Right cardiac atrium (tissue), 5 donors: ENCODE results near the gene ASMTL. TPM values are rescaled to one million over a fixed set of nuclear protein-coding genes. Genes with fewer than 3 reads are reported as not detected.
"Not testable (repeated sequence)": the region's sequence is repeated elsewhere in the genome, so short reads cannot be mapped to it uniquely, and the experiment has no call there.

ENCODE experiments used
- ATAC-seq, 2 donors: fragments of 200-7000 bp; cut with Tn5 transposase; one replicate each; pipeline versions ENCODE4 v1.8.0 to v1.9.1; 2020; ENCODE audit warnings: moderate library complexity in 2 of 2, mild to moderate bottlenecking in 1 of 2
- DNase-seq, 3 donors: peaks; one replicate each; pipeline ENCODE4 v3.0.0-alpha.2; 2020
- H3K27ac ChIP-seq: one replicate; pipeline ENCODE4 v1.5.1; 2013; ENCODE audit warnings: mild to moderate bottlenecking, low read length, control low read depth, moderate library complexity
- H3K27me3 ChIP-seq: one replicate; pipeline ENCODE4 v1.6.1; 2013; ENCODE audit not compliant: control insufficient read depth, insufficient read depth
- H3K4me1 ChIP-seq: one replicate; pipeline ENCODE4 v1.6.1; 2013; ENCODE audit warnings: low read length; ENCODE audit not compliant: control insufficient read depth, insufficient read depth
- H3K4me3 ChIP-seq: one replicate; pipeline ENCODE4 v1.5.1; 2013; ENCODE audit warnings: low read length, control low read depth
- H3K9me3 ChIP-seq: one replicate; pipeline ENCODE4 v1.6.1; 2013; ENCODE audit warnings: low read length; ENCODE audit not compliant: control insufficient read depth
- WGBS: extraction: QIAGEN DNeasy Blood & Tissue Kit; methylation state at CpG from one replicate; pipeline ENCODE4 v1.1.7; 2013; 5-methylcytosine and 5-hydroxymethylcytosine counted together
- intact Hi-C, 4 donors: fragments of 100-400 bp; cut with DNase I; formaldehyde crosslinking; loops; one replicate each; pipeline versions ENCODE4 v1.11.0 to v1.14.0; 2022 to 2023
- polyA plus RNA-seq: library from polyadenylated mRNA; stranded (reverse); fragments of 200-250 nt; gene quantifications from one replicate; pipeline ENCODE4 v1.2.3, GENCODE V29; 2013
- total RNA-seq, 4 donors: library from RNA; stranded (reverse); fragmentation: NEBNext Ultra II Directional; extraction: Animal tissue kit (Norgen Biotek cat#: 25700); gene quantifications; one replicate each; pipeline ENCODE4 v1.2.1, GENCODE V29; 2021
- donor health status: healthy with polysubstance abuse.
- donor health status: DM: no; HTN: yes; CAD: no.
- donor health status: DM: no; HTN: no; CAD: no.
- donor health status: DM: no; HTN: yes; CAD: no; lungs with severe emphysema.
- donor health status: DM: yes; HTN: yes; CAD: no.

Gene ASMTL
- total and polyA plus RNA-seq, 5 donors, result 27.7 to 34.4 (median 34.1) TPM

DNA sequence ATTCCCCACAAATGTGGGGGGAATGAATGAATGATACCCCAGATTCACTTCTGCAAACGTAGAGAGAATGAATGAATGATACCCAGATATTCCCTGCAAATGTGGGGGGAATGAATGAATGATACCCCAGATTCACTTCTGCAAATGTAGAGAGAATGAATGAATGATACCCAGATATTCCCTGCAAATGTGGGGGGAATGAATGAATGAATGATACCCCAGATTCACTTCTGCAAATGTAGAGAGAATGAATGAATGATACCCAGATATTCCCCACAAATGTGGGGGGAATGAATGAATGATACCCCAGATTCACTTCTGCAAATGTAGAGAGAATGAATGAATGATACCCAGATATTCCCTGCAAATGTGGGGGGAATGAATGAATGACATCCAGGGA, 38.0 kb upstream of the ASMTL start:
- H3K9me3 ChIP-seq, H3K4me1 ChIP-seq, DNase-seq, H3K4me3 ChIP-seq, intact Hi-C loops, H3K27ac ChIP-seq, H3K27me3 ChIP-seq, ATAC-seq: not testable (repeated sequence)
- 95% methylated on average over 1 of the region's 1 CpG for WGBS

DNA sequence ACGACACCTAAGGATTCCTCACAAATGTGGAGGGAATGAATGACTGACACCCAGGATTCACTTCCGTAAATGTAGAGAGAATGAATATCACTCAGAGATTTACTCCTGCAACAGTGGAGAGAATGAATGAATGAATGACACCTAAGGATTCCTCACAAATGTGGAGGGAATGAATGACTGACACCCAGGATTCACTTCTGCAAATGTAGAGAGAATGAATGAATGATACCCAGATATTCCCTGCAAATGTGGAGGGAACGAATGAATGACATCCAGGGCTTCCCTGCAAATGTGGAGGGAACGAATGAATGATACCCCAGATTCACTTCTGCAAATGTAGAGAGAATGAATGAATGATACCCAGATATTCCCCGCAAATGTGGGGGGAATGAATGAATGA, 36.6 kb upstream of the ASMTL start:
- DNase-seq, result not testable (repeated sequence)
- 76% methylated on average over 5 of the region's 5 CpGs for WGBS

DNA sequence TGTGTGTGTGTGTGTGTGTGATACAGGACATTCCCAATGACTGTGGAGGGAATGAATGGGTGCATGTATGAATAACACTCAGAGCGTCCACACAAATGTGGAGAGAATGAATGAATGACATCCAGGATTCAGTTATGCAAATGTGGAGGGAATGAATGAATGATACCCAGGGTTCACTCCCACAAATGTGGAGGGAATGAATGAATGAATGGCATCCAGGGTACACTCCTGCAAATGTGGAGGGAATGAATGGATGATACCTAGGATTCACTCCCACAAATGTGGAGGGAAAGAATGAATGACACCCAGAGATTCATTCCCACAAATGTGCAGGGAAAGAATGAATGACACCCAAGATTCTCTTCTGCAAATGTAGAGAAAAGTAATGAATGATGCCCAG, 36.0 kb upstream of the ASMTL start:
- ATAC-seq (no peak), DNase-seq (no peak)
- Histone ChIP-seq H3K27me3 (no peaks in the 10 kb centered on the region), H3K4me1 (no peaks in the 10 kb centered on the region), H3K9me3 (no peaks in the 10 kb centered on the region), H3K27ac (no peak overlapping the region), H3K4me3 (no peak overlapping the region)
- intact Hi-C loops, result no loop called here
- WGBS, result 98% methylated on average over 1 of the region's 1 CpG

More for the DNA sequence above, 36.6 kb upstream of the ASMTL start:
- H3K9me3 ChIP-seq, intact Hi-C loops, ATAC-seq, H3K27me3 ChIP-seq, H3K27ac ChIP-seq, H3K4me1 ChIP-seq, H3K4me3 ChIP-seq: not testable (repeated sequence)

DNA sequence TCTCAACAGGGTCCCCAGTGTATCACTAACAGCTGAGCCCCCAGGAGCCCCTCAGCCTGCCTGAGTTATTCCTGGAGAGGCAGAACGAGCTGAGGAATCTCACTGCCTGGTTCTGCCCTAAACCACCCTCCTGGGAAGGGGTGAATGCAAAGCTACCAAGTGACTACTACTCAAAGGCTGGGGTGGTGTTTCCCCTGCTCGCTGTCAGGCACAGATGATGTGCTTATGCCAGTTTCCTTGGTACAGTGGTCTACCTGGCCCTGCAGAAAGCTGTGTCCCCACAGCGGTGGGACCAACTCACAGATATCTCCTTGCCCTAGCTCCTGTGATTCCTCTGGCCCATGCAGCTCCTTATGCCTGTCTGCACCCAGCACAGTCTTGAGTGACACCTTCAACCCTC, 35.4 kb upstream of the ASMTL start:
- intact Hi-C loops, result no loop called here

DNA sequence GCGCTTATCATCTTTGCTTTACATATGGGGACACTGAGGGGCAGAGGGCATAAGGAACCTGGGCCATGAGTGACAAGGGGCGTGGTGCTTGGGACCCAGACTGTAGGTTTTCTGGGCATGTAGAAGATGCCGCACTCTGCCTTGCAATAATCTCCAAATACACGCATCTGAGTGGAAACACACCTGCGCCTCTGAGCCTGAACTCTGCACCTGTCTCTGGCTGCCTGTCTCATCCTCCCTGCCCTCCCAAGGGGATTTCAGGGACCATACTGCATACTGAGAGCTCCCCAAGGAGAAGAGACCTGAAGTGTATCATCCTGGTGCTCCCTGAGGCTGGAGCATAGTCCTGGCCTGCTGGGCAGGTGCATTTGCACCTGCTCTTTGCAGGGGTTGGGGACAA, 34.7 kb upstream of the ASMTL start:
- no peak for DNase-seq
- Histone ChIP-seq H3K27me3 (no peaks in the 10 kb centered on the region), H3K27ac (peak overlapping the region; percentile 54), H3K9me3 (no peaks in the 10 kb centered on the region), H3K4me1 (no peaks in the 10 kb centered on the region), H3K4me3 (no peak overlapping the region)
- 75% methylated on average over 5 of the region's 5 CpGs for WGBS
- ATAC-seq, result no peak
- intact Hi-C loops, result no loop called here

More for the DNA sequence above, 35.4 kb upstream of the ASMTL start:
- 81% methylated on average over 3 of the region's 3 CpGs for WGBS
- no peak for DNase-seq
- H3K9me3 ChIP-seq, result no peaks in the 10 kb centered on the region
- ATAC-seq, result peak in 1 of 2 donors; percentile 17
- no peak overlapping the region for H3K4me3 ChIP-seq
- no peaks in the 10 kb centered on the region for H3K27me3 ChIP-seq
- H3K27ac ChIP-seq, result peak overlapping the region; percentile 7
- H3K4me1 ChIP-seq, result no peaks in the 10 kb centered on the region

DNA sequence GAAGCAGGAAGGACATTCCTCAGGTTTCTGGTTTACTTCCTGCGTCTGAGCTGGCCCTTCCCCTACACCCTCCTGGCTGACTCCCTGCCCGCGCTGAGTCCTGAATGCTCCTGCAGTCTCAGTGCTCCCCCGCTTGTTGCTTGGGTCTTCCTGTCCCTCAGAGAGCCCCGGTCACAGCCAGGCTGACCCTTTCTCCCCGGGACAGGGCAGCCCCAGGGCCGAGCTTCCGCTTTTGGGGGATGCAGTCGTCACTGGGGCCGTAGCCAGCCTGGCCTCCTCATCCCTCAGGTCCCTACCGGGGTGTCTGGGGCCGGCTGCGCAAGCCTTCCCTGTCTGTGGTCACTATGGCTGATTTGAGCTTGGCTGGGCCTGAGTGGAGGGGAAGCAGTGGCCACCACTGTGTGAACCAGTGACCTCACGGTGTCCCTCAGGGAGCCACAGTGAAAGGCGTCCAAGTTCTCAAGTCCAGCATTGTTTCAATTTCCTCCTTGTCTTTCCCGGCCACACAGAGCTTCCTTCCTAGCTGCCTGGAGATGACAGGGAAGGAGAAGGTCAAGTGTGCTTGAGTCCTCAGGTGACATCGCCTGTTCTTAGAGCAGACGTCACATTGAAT, 34.1 kb upstream of the ASMTL start:
- Histone ChIP-seq H3K27ac (peak overlapping the region; percentile 19), H3K4me1 (no peaks in the 10 kb centered on the region), H3K9me3 (no peaks in the 10 kb centered on the region), H3K27me3 (no peaks in the 10 kb centered on the region), H3K4me3 (no peak overlapping the region)
- intact Hi-C loops, result no loop called here
- ATAC-seq (peak; percentile 92 to 97), DNase-seq (peak; percentile 67 to 78 (median 76))
- WGBS, result 46% methylated on average over 18 of the region's 18 CpGs

DNA sequence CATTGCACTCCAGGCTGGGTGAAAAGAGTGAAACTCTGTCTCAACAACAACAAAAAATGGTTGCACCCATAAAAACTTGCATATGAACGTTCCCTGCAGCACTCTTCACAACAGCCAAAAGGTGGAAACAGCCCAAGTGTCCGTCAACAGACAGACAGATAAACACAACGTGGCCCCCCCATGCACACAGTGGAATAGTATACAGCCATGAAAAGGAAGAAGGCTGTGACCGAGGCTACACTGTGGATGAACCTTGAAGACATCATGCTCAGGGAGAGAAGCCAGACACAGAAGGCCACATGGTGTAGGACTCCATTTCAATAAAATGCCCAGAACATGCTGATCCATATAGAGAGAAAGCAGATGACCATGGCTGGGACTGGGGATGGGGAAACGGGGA, 33.5 kb upstream of the ASMTL start:
- Histone ChIP-seq H3K4me1 (no peaks in the 10 kb centered on the region), H3K27ac (peak overlapping the region; percentile 75), H3K9me3 (no peaks in the 10 kb centered on the region), H3K27me3 (no peaks in the 10 kb centered on the region), H3K4me3 (no peak overlapping the region)
- WGBS, result 70% methylated on average over 5 of the region's 5 CpGs
- ATAC-seq, result no peak
- DNase-seq, result no peak
- intact Hi-C loops, result no loop called here

DNA sequence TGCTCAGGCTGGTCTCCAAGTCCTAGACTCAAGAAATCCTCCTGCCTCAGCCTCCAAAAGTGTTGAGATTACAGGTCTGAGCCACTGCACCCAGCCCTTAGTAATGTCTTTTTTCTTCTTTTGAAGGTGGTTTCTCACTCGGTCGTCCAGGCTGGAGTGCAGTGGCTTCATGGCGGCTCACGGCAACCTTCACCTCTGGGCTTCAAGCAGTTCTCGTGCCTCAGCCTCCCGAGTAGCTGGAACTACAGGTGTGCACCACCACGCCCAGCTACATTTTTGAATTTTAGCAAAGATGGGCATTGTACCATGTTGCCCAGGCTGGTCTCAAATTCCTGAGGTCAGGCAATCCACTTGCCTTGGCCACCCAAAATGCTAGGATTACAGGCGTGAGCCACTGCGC, 32.3 kb upstream of the ASMTL start:
- no peak overlapping the region for H3K27ac ChIP-seq
- WGBS, result 94% methylated on average over 9 of the region's 9 CpGs

DNA sequence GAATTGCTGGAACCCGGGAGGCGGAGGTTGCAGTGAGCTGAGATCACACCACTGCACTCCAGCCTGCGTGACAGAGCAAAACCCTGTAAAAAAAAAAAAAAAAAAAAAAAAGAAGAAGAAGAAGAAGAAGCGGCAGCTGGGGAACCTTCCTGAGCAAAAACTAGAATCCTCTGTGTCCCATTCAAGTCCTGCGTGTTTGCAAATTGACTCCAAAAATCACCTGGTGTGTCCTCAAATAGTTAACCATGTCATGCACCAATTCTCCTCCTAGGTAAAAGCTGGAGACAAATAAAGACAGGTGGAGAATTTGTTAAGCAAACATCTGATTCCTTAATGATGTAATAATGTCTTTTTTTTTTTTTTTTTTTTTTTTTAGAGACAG, 31.9 kb upstream of the ASMTL start:
- 85% methylated on average over 5 of the region's 5 CpGs for WGBS
- ATAC-seq (no peak), DNase-seq (no peak)
- intact Hi-C loops, result no loop called here
- no peaks in the 10 kb centered on the region for H3K27me3 ChIP-seq
- no peak overlapping the region for H3K4me3 ChIP-seq
- H3K27ac ChIP-seq, result no peak overlapping the region
- no peaks in the 10 kb centered on the region for H3K9me3 ChIP-seq
- no peaks in the 10 kb centered on the region for H3K4me1 ChIP-seq

More for the DNA sequence above, 32.3 kb upstream of the ASMTL start:
- Histone ChIP-seq H3K4me3 (no peak overlapping the region), H3K4me1 (no peaks in the 10 kb centered on the region), H3K9me3 (no peaks in the 10 kb centered on the region), H3K27me3 (no peaks in the 10 kb centered on the region)
- intact Hi-C loops, result no loop called here
- no peak for DNase-seq
- ATAC-seq, result no peak

DNA sequence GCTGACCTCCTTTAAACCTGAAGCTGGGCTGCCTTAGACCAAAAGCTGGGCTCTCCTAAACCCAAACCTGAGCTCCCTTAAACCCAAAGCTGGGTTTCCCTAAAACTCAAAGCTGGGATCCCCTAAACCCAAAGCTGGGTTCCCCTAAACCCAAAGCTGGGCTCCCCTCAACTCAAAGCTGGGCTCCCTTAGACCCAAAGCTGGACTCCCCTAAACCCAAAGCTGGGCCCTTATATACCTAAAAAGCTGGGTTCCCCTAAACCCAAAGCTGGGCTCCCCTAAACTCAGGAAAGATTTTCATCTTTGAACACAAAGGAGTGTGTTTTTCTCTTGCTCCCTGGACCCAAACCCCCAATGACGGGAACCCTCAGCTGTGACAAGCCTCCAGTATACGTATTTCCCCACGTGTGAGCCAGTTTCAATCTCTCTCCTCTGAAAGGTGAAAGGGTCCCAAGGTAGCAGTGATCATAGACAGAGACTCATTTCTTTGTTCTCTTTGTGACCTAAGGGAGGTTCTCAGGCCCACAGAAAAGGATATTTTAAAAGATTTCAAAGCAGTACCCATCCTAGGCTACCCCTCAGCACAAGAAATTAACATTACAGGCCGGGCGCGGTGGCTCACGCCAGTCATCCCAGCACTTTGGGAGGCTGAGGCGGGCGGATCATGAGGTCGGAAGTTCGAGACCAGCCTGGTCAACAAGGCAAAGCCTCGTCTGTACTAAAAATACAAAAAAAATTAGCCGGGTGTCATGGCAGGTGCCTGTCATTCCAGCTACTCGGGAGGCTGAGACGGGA, 31.3 kb upstream of the ASMTL start:
- Histone ChIP-seq H3K4me1 (no peaks in the 10 kb centered on the region), H3K27me3 (no peaks in the 10 kb centered on the region), H3K9me3 (no peaks in the 10 kb centered on the region), H3K27ac (no peak overlapping the region), H3K4me3 (no peak overlapping the region)
- WGBS, result 81% methylated on average over 15 of the region's 15 CpGs
- DNase-seq (no peak), ATAC-seq (no peak)
- intact Hi-C loops, result no loop called here

DNA sequence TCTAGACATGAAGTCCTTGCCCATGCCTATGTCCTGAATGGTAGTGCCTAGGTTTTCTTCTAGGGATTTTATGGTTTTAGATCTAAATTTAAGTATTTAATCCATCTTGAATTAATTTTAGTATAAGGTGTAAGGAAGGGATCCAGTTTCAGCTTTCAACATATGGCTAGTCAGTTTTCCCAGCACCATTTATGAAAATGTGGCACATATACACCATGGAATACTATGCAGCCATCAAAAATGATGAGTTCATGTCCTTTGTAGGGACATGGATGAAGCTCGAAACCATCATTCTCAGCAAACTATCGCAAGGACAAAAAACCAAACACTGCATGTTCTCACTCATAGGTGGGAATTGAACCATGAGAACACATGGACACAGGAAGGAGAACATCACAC, 29.8 kb upstream of the ASMTL start:
- peak overlapping the region; percentile 70 for H3K27ac ChIP-seq
- no CpG with 5 or more reads among the region's 2 CpGs for WGBS
- DNase-seq, ATAC-seq, intact Hi-C loops, H3K9me3 ChIP-seq, H3K4me3 ChIP-seq, H3K4me1 ChIP-seq, H3K27me3 ChIP-seq: not testable (repeated sequence)
